SU-DHL-6 (cell line): ENCODE results near the gene HOXA3.

Experiments
- H2AFZ ChIP-seq: fragments of 200-600 bp; sonication (generic); 2 replicates; pipeline ENCODE4 v1.6.1; 2014; ENCODE audit warnings: low read depth, mild to moderate bottlenecking, moderate library complexity, mixed read lengths, antibody characterized with exemption, low read length; ENCODE audit not compliant: severe bottlenecking
- H3F3A ChIP-seq: fragments of 200-600 bp; shearing (Covaris generic); 2 replicates; pipeline ENCODE4 v1.6.0; 2016; ENCODE audit warnings: antibody characterized with exemption, mild to moderate bottlenecking; ENCODE audit not compliant: insufficient read depth
- H3K27ac ChIP-seq: fragments of 200-600 bp; sonication (generic); 2 replicates; pipeline ENCODE4 v1.5.1; 2016; ENCODE audit warnings: low read depth, mild to moderate bottlenecking, low read length, moderate library complexity, mixed read lengths
- H3K27me3 ChIP-seq: fragments of 200-600 bp; sonication (generic), shearing (Covaris generic); 2 replicates; pipeline ENCODE4 v1.6.0; 2014; ENCODE audit warnings: mild to moderate bottlenecking, low read length
- H3K36me3 ChIP-seq: fragments of 200-600 bp; sonication (generic); 2 replicates; pipeline ENCODE4 v1.6.1; 2014; ENCODE audit warnings: mild to moderate bottlenecking, low read length, mixed read lengths
- H3K4me2 ChIP-seq: fragments of 300-600, 200-600 bp; shearing (Covaris generic), sonication (generic); 2 replicates; pipeline ENCODE4 v1.6.0; 2014; ENCODE audit warnings: low read length, low read depth, mild to moderate bottlenecking; ENCODE audit not compliant: poor library complexity, severe bottlenecking
- H3K4me3 ChIP-seq: fragments of 200-600 bp; sonication (generic); 2 replicates; pipeline ENCODE4 v1.5.1; 2014; ENCODE audit warnings: antibody characterized with exemption, low read length, mild to moderate bottlenecking, mixed read lengths; ENCODE audit not compliant: insufficient read depth, poor library complexity, severe bottlenecking
- H3K79me2 ChIP-seq: fragments of 200-600 bp; sonication (generic); 2 replicates; pipeline ENCODE4 v1.6.1; 2014; ENCODE audit warnings: mild to moderate bottlenecking, low read length, moderate library complexity; ENCODE audit not compliant: insufficient read depth
- H3K9ac ChIP-seq: fragments of 200-600 bp; sonication (generic); 2 replicates; pipeline ENCODE4 v1.7.0; 2014; ENCODE audit warnings: mild to moderate bottlenecking, low read length
- H3K9me2 ChIP-seq: fragments of 200-600 bp; sonication (generic); replicated peaks from 2 replicates; pipeline ENCODE4 v1.6.1; 2014; ENCODE audit warnings: low read length; ENCODE audit not compliant: insufficient read depth
- H3K9me3 ChIP-seq: fragments of 200-600 bp; sonication (generic); 2 replicates; pipeline ENCODE4 v1.6.1; 2014; ENCODE audit warnings: low read length, mixed read lengths; ENCODE audit not compliant: insufficient read depth
- H4K20me1 ChIP-seq: fragments of 200-600 bp; sonication (generic); 2 replicates; pipeline ENCODE4 v1.6.1; 2014; ENCODE audit warnings: low read depth, mild to moderate bottlenecking, antibody characterized with exemption, low read length, moderate library complexity, mixed read lengths
- EZH2phosphoT487 ChIP-seq: fragments of 200-600 bp; sonication (generic), shearing (Covaris generic); conservative IDR thresholded peaks from 2 replicates; pipeline ENCODE4 v1.6.1; 2018; ENCODE audit warnings: mild to moderate bottlenecking, antibody characterized with exemption, low read length, moderate library complexity, mixed read lengths
- TF ChIP-seq, protein P1 (sequence below): fragments of 200-600 bp; sonication (generic); IDR thresholded peaks from one replicate; pipeline ENCODE4 v1.5.1; 2017; ENCODE audit warnings: antibody characterized with exemption, mild to moderate bottlenecking, low read length, moderate library complexity; ENCODE audit not compliant: insufficient read depth, poor library complexity, severe bottlenecking

The HOXA3 gene

DNA sequence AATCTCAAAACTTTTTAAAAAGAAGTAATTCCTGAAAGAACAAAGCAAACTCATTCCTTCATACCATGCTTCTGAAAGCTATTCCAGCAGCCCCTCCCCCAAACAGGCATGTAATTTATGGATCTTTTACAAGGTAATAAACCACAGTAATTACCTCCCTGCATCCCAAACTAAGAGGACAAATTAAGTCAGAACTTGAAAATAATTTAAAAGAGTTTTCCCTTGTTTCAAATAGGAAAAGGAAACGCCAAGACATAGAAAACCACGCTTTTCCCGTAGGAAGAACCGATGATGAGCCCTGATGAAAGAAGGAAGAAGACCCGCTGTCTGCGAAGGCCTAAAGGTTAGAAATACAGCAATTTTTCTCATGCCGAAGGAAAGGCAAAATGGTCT, 30.7 kb downstream of the HOXA3 start:
- Histone ChIP-seq H3K4me3 (no peak overlapping the region), H3F3A (no peaks in the 10 kb centered on the region), H2AFZ (no peak overlapping the region), H3K27me3 (no peaks in the 10 kb centered on the region), H3K9me2 (no peaks in the 10 kb centered on the region), H3K9ac (no peak overlapping the region), H3K36me3 (no peaks in the 10 kb centered on the region), H3K9me3 (no peaks in the 10 kb centered on the region), H3K27ac (no peak overlapping the region), H3K4me2 (no peak overlapping the region), H3K79me2 (no peaks in the 10 kb centered on the region), H4K20me1 (no peaks in the 10 kb centered on the region)
- no peak for TF ChIP-seq EZH2phosphoT487
- TF ChIP-seq, protein P1, sequence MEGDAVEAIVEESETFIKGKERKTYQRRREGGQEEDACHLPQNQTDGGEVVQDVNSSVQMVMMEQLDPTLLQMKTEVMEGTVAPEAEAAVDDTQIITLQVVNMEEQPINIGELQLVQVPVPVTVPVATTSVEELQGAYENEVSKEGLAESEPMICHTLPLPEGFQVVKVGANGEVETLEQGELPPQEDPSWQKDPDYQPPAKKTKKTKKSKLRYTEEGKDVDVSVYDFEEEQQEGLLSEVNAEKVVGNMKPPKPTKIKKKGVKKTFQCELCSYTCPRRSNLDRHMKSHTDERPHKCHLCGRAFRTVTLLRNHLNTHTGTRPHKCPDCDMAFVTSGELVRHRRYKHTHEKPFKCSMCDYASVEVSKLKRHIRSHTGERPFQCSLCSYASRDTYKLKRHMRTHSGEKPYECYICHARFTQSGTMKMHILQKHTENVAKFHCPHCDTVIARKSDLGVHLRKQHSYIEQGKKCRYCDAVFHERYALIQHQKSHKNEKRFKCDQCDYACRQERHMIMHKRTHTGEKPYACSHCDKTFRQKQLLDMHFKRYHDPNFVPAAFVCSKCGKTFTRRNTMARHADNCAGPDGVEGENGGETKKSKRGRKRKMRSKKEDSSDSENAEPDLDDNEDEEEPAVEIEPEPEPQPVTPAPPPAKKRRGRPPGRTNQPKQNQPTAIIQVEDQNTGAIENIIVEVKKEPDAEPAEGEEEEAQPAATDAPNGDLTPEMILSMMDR, result no peak

- no peak overlapping the region for H3K4me2 ChIP-seq
- H3K9ac ChIP-seq, result no peak overlapping the region
These were observed 32.9 kb downstream of the HOXA3 start for GRCh38 chr7:27119412-27119911.

DNA sequence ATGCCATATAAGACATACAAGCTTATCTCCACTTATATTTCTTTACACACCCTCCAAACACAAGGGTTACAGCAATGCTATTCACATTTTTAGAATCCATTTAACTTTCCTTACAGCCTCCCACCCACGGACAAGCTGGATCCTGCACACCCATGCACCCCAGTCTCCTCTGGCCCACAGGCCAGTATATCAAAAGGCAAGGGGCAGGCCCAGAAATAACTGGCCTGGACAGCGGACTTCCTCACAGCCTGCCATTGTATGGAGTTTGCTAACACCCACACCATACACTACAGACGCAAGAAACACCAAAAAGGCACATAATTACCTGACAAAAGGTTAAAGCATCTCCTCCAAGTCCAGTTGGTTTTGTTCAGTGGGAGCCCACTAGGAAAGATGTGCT, 33.8 kb downstream of the HOXA3 start:
- Histone ChIP-seq H3K9me2 (no peaks in the 10 kb centered on the region), H3K79me2 (no peaks in the 10 kb centered on the region), H2AFZ (no peak overlapping the region), H3K27ac (no peak overlapping the region), H3K4me2 (no peak overlapping the region), H3K4me3 (no peak overlapping the region), H3K9ac (no peak overlapping the region), H3K9me3 (no peaks in the 10 kb centered on the region), H3K36me3 (no peaks in the 10 kb centered on the region), H4K20me1 (no peaks in the 10 kb centered on the region), H3F3A (no peaks in the 10 kb centered on the region), H3K27me3 (no peaks in the 10 kb centered on the region)
- TF ChIP-seq, protein P1, result no peak
- no peak for TF ChIP-seq EZH2phosphoT487

More at GRCh38 chr7:27119412-27119911, 32.9 kb downstream of the HOXA3 start:
- Histone ChIP-seq H3K4me3 (no peak overlapping the region), H2AFZ (no peak overlapping the region), H4K20me1 (no peaks in the 10 kb centered on the region), H3K27me3 (no peaks in the 10 kb centered on the region), H3K9me3 (no peaks in the 10 kb centered on the region), H3K9me2 (no peaks in the 10 kb centered on the region), H3K36me3 (no peaks in the 10 kb centered on the region), H3F3A (no peaks in the 10 kb centered on the region), H3K27ac (no peak overlapping the region), H3K79me2 (no peaks in the 10 kb centered on the region)
- TF ChIP-seq EZH2phosphoT487, result no peak
- TF ChIP-seq, protein P1, result no peak
